Keratinocyte (primary cell): ENCODE measurements around the gene POLE3.

Experiments used
- EZH2 ChIP-seq: IDR thresholded peaks from one replicate; pipeline ENCODE4 v1.6.1; 2012; ENCODE audit warnings: inconsistent platforms, mild to moderate bottlenecking, low read length, moderate library complexity
- TF ChIP-seq, protein P1 (sequence below), 3 experiments: IDR thresholded peaks in 1 of 3; conservative IDR thresholded peaks in 1 of 3; optimal IDR thresholded peaks in 1 of 3; 2 replicates in 2 of 3; 3 replicates in 1 of 3; pipeline versions ENCODE3 to v1.5.1; 2011; ENCODE audit warnings: low read length in 3 of 3, mild to moderate bottlenecking in 3 of 3, moderate library complexity in 2 of 3, control low read depth in 1 of 3, inconsistent platforms in 1 of 3; ENCODE audit not compliant: insufficient read depth in 2 of 3; ENCODE audit errors: extremely low read depth in 1 of 3

DNA sequence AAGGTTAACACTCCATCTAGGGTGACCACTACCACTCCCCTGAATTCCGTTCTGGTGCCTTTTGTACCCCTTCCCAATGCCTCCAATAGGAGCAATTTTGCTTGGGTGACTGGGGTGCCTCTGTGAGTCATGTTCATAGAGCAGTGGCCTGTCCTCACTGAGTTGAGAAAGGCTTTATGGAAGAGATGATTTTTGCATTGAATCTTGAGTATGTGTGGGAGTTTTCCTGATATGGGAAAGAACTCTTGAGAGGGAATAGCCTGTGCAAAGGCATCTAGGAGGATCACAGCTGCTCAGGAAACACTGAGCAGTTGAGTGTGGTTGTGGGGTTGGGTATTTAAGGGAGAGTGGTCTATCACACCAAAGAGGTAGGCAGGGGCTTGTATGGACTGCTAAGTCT, 16.2 kb upstream of the POLE3 start:
- TF ChIP-seq EZH2 = no peak
- TF ChIP-seq, protein P1, sequence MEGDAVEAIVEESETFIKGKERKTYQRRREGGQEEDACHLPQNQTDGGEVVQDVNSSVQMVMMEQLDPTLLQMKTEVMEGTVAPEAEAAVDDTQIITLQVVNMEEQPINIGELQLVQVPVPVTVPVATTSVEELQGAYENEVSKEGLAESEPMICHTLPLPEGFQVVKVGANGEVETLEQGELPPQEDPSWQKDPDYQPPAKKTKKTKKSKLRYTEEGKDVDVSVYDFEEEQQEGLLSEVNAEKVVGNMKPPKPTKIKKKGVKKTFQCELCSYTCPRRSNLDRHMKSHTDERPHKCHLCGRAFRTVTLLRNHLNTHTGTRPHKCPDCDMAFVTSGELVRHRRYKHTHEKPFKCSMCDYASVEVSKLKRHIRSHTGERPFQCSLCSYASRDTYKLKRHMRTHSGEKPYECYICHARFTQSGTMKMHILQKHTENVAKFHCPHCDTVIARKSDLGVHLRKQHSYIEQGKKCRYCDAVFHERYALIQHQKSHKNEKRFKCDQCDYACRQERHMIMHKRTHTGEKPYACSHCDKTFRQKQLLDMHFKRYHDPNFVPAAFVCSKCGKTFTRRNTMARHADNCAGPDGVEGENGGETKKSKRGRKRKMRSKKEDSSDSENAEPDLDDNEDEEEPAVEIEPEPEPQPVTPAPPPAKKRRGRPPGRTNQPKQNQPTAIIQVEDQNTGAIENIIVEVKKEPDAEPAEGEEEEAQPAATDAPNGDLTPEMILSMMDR (optimal IDR thresholded peaks at IDR 0.05 in 1 of 3, IDR thresholded peaks at IDR 0.05 in 1 of 3, conservative IDR thresholded peaks at IDR 0.05 in 1 of 3; ENCODE audit: extremely low read depth in 1 of 3, insufficient read depth in 2 of 3, low read length in 3 of 3) = no peak
